H9 (cell line): ENCODE results near the gene SOCS1. TPM values are rescaled to one million over a fixed set of nuclear protein-coding genes. Genes with fewer than 3 reads are reported as not detected.

Experiments
- DNase-seq: peaks from one replicate; pipeline ENCODE4 v3.0.0-alpha.2; 2017
- H2AFZ ChIP-seq: one replicate; pipeline ENCODE4 v1.6.1; 2013; ENCODE audit warnings: mild to moderate bottlenecking, low read length, control low read depth, moderate library complexity
- H2AK5ac ChIP-seq: 2 replicates; pipeline ENCODE4 v1.6.1; 2013; ENCODE audit warnings: low read length, control low read depth, mixed read lengths; ENCODE audit not compliant: insufficient read length
- H2BK120ac ChIP-seq: one replicate; pipeline ENCODE4 v1.6.1; 2013; ENCODE audit warnings: low read depth, mild to moderate bottlenecking, low read length, control low read depth, inconsistent platforms; ENCODE audit not compliant: poor library complexity, severe bottlenecking
- H2BK12ac ChIP-seq: 2 replicates; pipeline ENCODE4 v1.6.1; 2013; ENCODE audit warnings: low read length, control low read depth, mixed read lengths, low read depth; ENCODE audit not compliant: insufficient read length
- H2BK15ac ChIP-seq: 2 replicates; pipeline ENCODE4 v1.6.1; 2013; ENCODE audit warnings: low read depth, low read length, control low read depth
- H2BK20ac ChIP-seq: one replicate; pipeline ENCODE4 v1.6.1; 2013; ENCODE audit warnings: low read depth, mild to moderate bottlenecking, low read length, control low read depth, inconsistent platforms; ENCODE audit not compliant: poor library complexity, severe bottlenecking
- H2BK5ac ChIP-seq: 2 replicates; pipeline ENCODE4 v1.6.1; 2013; ENCODE audit warnings: low read length, control low read depth, mixed read lengths; ENCODE audit not compliant: insufficient read length
- H3K14ac ChIP-seq: 2 replicates; pipeline ENCODE4 v1.6.1; 2013; ENCODE audit warnings: low read length, control low read depth; ENCODE audit not compliant: insufficient read depth
- H3K18ac ChIP-seq: 2 replicates; pipeline ENCODE4 v1.6.1; 2013; ENCODE audit warnings: low read depth, mild to moderate bottlenecking, mixed read lengths, low read length, control low read depth; ENCODE audit not compliant: insufficient read length
- H3K23ac ChIP-seq: 2 replicates; pipeline ENCODE4 v1.6.1; 2013; ENCODE audit warnings: low read length, control low read depth, mixed read lengths, low read depth; ENCODE audit not compliant: insufficient read length
- H3K23me2 ChIP-seq: 2 replicates; pipeline ENCODE4 v1.6.1; 2013; ENCODE audit warnings: low read depth, mild to moderate bottlenecking, mixed read lengths, low read length, control low read depth; ENCODE audit not compliant: insufficient read length, poor library complexity, severe bottlenecking
- H3K27ac ChIP-seq: 2 replicates; pipeline ENCODE4 v1.5.1; 2013; ENCODE audit warnings: low read length, control low read depth, mixed read lengths, low read depth; ENCODE audit not compliant: insufficient read length
- H3K27me3 ChIP-seq: 2 replicates; pipeline ENCODE4 v1.6.1; 2013; ENCODE audit warnings: low read length, control low read depth, inconsistent platforms; ENCODE audit not compliant: insufficient read depth
- H3K4ac ChIP-seq: 2 replicates; pipeline ENCODE4 v1.6.1; 2013; ENCODE audit warnings: low read depth, mild to moderate bottlenecking, control low read depth, inconsistent platforms, low read length, moderate library complexity
- H3K4me1 ChIP-seq: 2 replicates; pipeline ENCODE4 v1.6.1; 2013; ENCODE audit warnings: low read length, control low read depth, inconsistent platforms; ENCODE audit not compliant: insufficient read depth
- H3K4me2 ChIP-seq: 2 replicates; pipeline ENCODE4 v1.6.1; 2013; ENCODE audit warnings: low read length, control low read depth, mixed read lengths; ENCODE audit not compliant: insufficient read length, insufficient read depth
- H3K56ac ChIP-seq: 2 replicates; pipeline ENCODE4 v1.6.1; 2013; ENCODE audit warnings: low read depth, mild to moderate bottlenecking, mixed read lengths, low read length, control low read depth; ENCODE audit not compliant: insufficient read length
- H3K79me1 ChIP-seq: 2 replicates; pipeline ENCODE4 v1.6.1; 2013; ENCODE audit warnings: low read depth, mild to moderate bottlenecking, moderate library complexity, low read length, control low read depth, inconsistent platforms; ENCODE audit not compliant: insufficient read depth, poor library complexity, severe bottlenecking
- H3K79me2 ChIP-seq: 2 replicates; pipeline ENCODE4 v1.6.1; 2013; ENCODE audit warnings: low read length, control low read depth, inconsistent platforms; ENCODE audit not compliant: insufficient read depth
- H3K9ac ChIP-seq: 2 replicates; pipeline ENCODE4 v1.6.1; 2013; ENCODE audit warnings: low read length, control low read depth, mixed read lengths; ENCODE audit not compliant: insufficient read length; ENCODE audit errors: extremely low read depth
- H3K9me3 ChIP-seq: one replicate; pipeline ENCODE4 v1.6.1; 2013; ENCODE audit warnings: low read depth, low read length, inconsistent platforms; ENCODE audit not compliant: control insufficient read depth
- H3T11ph ChIP-seq: one replicate; pipeline ENCODE4 v1.6.1; 2013; ENCODE audit warnings: mild to moderate bottlenecking, low read length, control low read depth, inconsistent platforms
- H4K20me1 ChIP-seq: one replicate; pipeline ENCODE4 v1.6.1; 2013; ENCODE audit not compliant: control insufficient read depth, insufficient read length, insufficient read depth
- H4K5ac ChIP-seq: 2 replicates; pipeline ENCODE4 v1.6.1; 2013; ENCODE audit warnings: low read depth, mild to moderate bottlenecking, mixed read lengths, low read length, control low read depth; ENCODE audit not compliant: insufficient read length
- H4K8ac ChIP-seq: replicated peaks from 2 replicates; pipeline ENCODE4 v1.6.1; 2013; ENCODE audit warnings: low read length, control low read depth, mixed read lengths, low read depth; ENCODE audit not compliant: insufficient read length
- H4K91ac ChIP-seq: 2 replicates; pipeline ENCODE4 v1.6.1; 2013; ENCODE audit warnings: low read depth, mild to moderate bottlenecking, moderate library complexity, mixed read lengths, low read length, control low read depth; ENCODE audit not compliant: insufficient read length
- H3K27ac Mint-ChIP-seq, 3 experiments: 2 replicates in 2 of 3; 3 replicates in 1 of 3; pipeline ENCODE4 v1.8.0; 2020 to 2021; ENCODE audit warnings: mixed read lengths in 3 of 3, mild to moderate bottlenecking in 1 of 3, moderate library complexity in 1 of 3
- H3K27me3 Mint-ChIP-seq: 2 replicates; pipeline ENCODE4 v1.8.0; 2021; ENCODE audit warnings: low read depth, mild to moderate bottlenecking, moderate library complexity, mixed read lengths
- H3K36me3 Mint-ChIP-seq, 3 experiments: 2 replicates in 2 of 3; 3 replicates in 1 of 3; pipeline ENCODE4 v1.8.0; 2020 to 2021; ENCODE audit warnings: low read depth in 3 of 3, mixed read lengths in 3 of 3; ENCODE audit not compliant: insufficient read depth in 1 of 3
- H3K4me1 Mint-ChIP-seq, 2 experiments: 2 replicates each; pipeline ENCODE4 v1.8.0; 2020; ENCODE audit warnings: mixed read lengths in 2 of 2
- H3K4me3 Mint-ChIP-seq, 2 experiments: 2 replicates in 1 of 2; 3 replicates in 1 of 2; pipeline ENCODE4 v1.8.0; 2020 to 2021; ENCODE audit warnings: mild to moderate bottlenecking in 2 of 2, mixed read lengths in 2 of 2, moderate library complexity in 1 of 2
- H3K9me3 Mint-ChIP-seq, 2 experiments: 2 replicates in 1 of 2; 3 replicates in 1 of 2; pipeline ENCODE4 v1.8.0; 2020; ENCODE audit warnings: mild to moderate bottlenecking in 2 of 2, mixed read lengths in 2 of 2, moderate library complexity in 1 of 2
- CTCF ChIP-seq: fragments of 200-600 bp; sonication (generic); conservative IDR thresholded peaks from 3 replicates; pipeline ENCODE4 v1.8.0; 2021; ENCODE audit warnings: antibody characterized with exemption, mild to moderate bottlenecking
- WGBS: extraction: QIAGEN DNeasy Blood & Tissue Kit; methylation state at CpG from one replicate; pipeline ENCODE4 v1.1.7; 2013; ENCODE audit warnings: missing lambda C conversion rate, low lambda C conversion rate, mixed read lengths; ENCODE audit not compliant: insufficient read length; ENCODE audit errors: extremely low coverage; 5-methylcytosine and 5-hydroxymethylcytosine counted together
- total RNA-seq: library from RNA; stranded (reverse); gene quantifications from 2 replicates; pipeline ENCODE4 v1.2.1, GENCODE V29; 2021

The SOCS1 gene
- total RNA-seq, 1 experiment from 2014 or later: 11.0 TPM

- WGBS: no CpG with 5 or more reads among the region's 10 CpGs
- Mint-ChIP-seq H3K4me1 (peaks cover 4 to 5% of the 10 kb centered on the region in 2 experiments; a peak in 2 of 4 replicates), H3K36me3 (no peaks in the 10 kb centered on the region), H3K27me3 (peaks cover under 1% of the 10 kb centered on the region; the same call in 1 of the 2 replicates), H3K9me3 (no peaks in the 10 kb centered on the region), H3K27ac (peak overlapping the region in 1 of 3 experiments; percentile 55; a peak in 4 of 7 replicates), H3K4me3 (no peak overlapping the region; a peak in 1 of 5 replicates)
- H2BK5ac ChIP-seq: no peak overlapping the region
- H3K23me2 ChIP-seq: no peaks in the 10 kb centered on the region
- H3K27ac ChIP-seq: no peak overlapping the region
- no peaks in the 10 kb centered on the region for H3K4me1 ChIP-seq
- no peak overlapping the region for H4K8ac ChIP-seq
- H3K4ac ChIP-seq: no peak overlapping the region
- no peak overlapping the region for H3K56ac ChIP-seq
- H2BK12ac ChIP-seq: no peak overlapping the region
- no peak overlapping the region for H3T11ph ChIP-seq
- no peak overlapping the region for H3K18ac ChIP-seq
- H3K14ac ChIP-seq: no peak overlapping the region
- H3K4me2 ChIP-seq: no peak overlapping the region
- H4K20me1 ChIP-seq: no peaks in the 10 kb centered on the region
- H2AK5ac ChIP-seq: no peak overlapping the region
- no peak overlapping the region for H2BK120ac ChIP-seq
- no peak overlapping the region for H3K9ac ChIP-seq
- no peak overlapping the region for H4K91ac ChIP-seq
- no peak overlapping the region for H2BK20ac ChIP-seq
- no peak overlapping the region for H4K5ac ChIP-seq
- no peaks in the 10 kb centered on the region for H3K27me3 ChIP-seq
- no peak overlapping the region for H3K23ac ChIP-seq
- H3K79me2 ChIP-seq: no peaks in the 10 kb centered on the region
- no peaks in the 10 kb centered on the region for H3K79me1 ChIP-seq
- H2AFZ ChIP-seq: no peak overlapping the region
- no peak overlapping the region for H2BK15ac ChIP-seq
- TF ChIP-seq CTCF: no peak
- no peak for DNase-seq
- no peaks in the 10 kb centered on the region for H3K9me3 ChIP-seq
Measured at GRCh38 chr16:11239644-11240632, 16.1 kb downstream of the SOCS1 start.
